ENCODE data around the gene RASSF8. TPM values are rescaled to one million over a fixed set of nuclear protein-coding genes. Genes with fewer than 3 reads are reported as not detected.

RASSF8 gene
- polyA plus RNA-seq, 3 donors = 0.08 to 0.39 TPM; not detected in 1

GRCh38 chr12:25950329-25951115 is 8.0 kb upstream of the RASSF8 start:
- peaks cover 1% of the 10 kb centered on the region in 3 donors for H3K27me3 Mint-ChIP-seq (ENCODE audit: low read depth in 3 of 3)
- WGBS (ENCODE audit: insufficient coverage) = 97% methylated on average over 3 of the region's 6 CpGs
- no peak for DNase-seq

More at GRCh38 chr12:25950329-25951115, 8.0 kb upstream of the RASSF8 start:
- Histone ChIP-seq H3K4me2 (replicated peaks; ENCODE audit: extremely low read depth, low read length, poor library complexity, severe bottlenecking) (no peak overlapping the region), H4K20me1 (ENCODE audit: insufficient read depth, low read length) (no peaks in the 10 kb centered on the region), H3K27ac (ENCODE audit: low read depth in 1 of 2, low read length in 2 of 2) (no peak overlapping the region), H3K4me1 (ENCODE audit: control insufficient read depth in 1 of 2, insufficient read depth in 2 of 2, low read length in 2 of 2) (no peaks in the 10 kb centered on the region), H3K9me3 (replicated peaks in 1 of 2; ENCODE audit: control insufficient read depth in 1 of 2, insufficient read depth in 1 of 2, low read length in 2 of 2) (no peaks in the 10 kb centered on the region), H3K36me3 (replicated peaks in 1 of 2; ENCODE audit: control insufficient read depth in 1 of 2, insufficient read depth in 2 of 2, low read length in 2 of 2) (no peaks in the 10 kb centered on the region), H3K4me3 (replicated peaks in 1 of 3; ENCODE audit: low read depth in 2 of 3, low read length in 3 of 3) (no peak overlapping the region), H3K9ac (ENCODE audit: insufficient read depth, low read length, poor library complexity, severe bottlenecking) (no peak overlapping the region), H3K27me3 (ENCODE audit: control insufficient read depth in 2 of 2, insufficient read depth in 2 of 2, low read length in 2 of 2) (no peaks in the 10 kb centered on the region), H3K79me2 (ENCODE audit: insufficient read depth, low read length) (no peaks in the 10 kb centered on the region), H2AFZ (ENCODE audit: insufficient read depth, low read depth, low read length, poor library complexity, severe bottlenecking) (no peak overlapping the region)
- intact Hi-C loops (cut with micrococcal nuclease) = no loop called here
- Mint-ChIP-seq H3K4me3 (no peak overlapping the region), H3K4me1 (no peaks in the 10 kb centered on the region), H3K36me3 (no peaks in the 10 kb centered on the region), H3K27ac (no peak overlapping the region), H3K9me3 (peaks cover 0 to 2% (median 0%) of the 10 kb centered on the region in 7 donors)
- TF ChIP-seq CTCF (IDR thresholded peaks at IDR 0.05) = no peak
